ENCODE data around the gene PRKCI. TPM values are rescaled to one million over a fixed set of nuclear protein-coding genes. Genes with fewer than 3 reads are reported as not detected.
"Not testable (repeated sequence)": the region's sequence is repeated elsewhere in the genome, so short reads cannot be mapped to it uniquely, and the experiment has no call there.

The PRKCI gene
- total RNA-seq, 2 experiments from 2014 or later = 17.0 to 19.5 TPM

- ChIA-PET POLR2A (interaction anchor here (0.6 kb wide), 1 partner anchor 186 kb away, joined by 4 read pairs; no protein-coding TSS in a partner anchor), CTCF (interaction anchor here (1.0 to 2.0 kb wide), 2 partner anchors 51 to 504 kb away, joined by 3 to 6 read pairs; no protein-coding TSS in a partner anchor)
- no peak for ATAC-seq
- Mint-ChIP-seq H3K36me3 (ENCODE audit: low read depth) (no peaks in the 10 kb centered on the region), H3K9me3 (ENCODE audit: insufficient read depth) (no peaks in the 10 kb centered on the region), H3K27ac (no peak overlapping the region), H3K4me3 (no peak overlapping the region), H3K4me1 (ENCODE audit: low read depth) (no peaks in the 10 kb centered on the region), H3K27me3 (ENCODE audit: low read depth) (no peaks in the 10 kb centered on the region)
- DNase-seq = no peak
These were observed 85.6 kb downstream of the PRKCI start for GRCh38 chr3:170307671-170308405.

GRCh38 chr3:170309046-170309445 lies 86.8 kb downstream of the PRKCI start:
- Mint-ChIP-seq H3K27me3 (ENCODE audit: low read depth) (no peaks in the 10 kb centered on the region), H3K36me3 (ENCODE audit: low read depth) (no peaks in the 10 kb centered on the region), H3K9me3 (ENCODE audit: insufficient read depth) (no peaks in the 10 kb centered on the region), H3K27ac (no peak overlapping the region), H3K4me1 (ENCODE audit: low read depth) (no peaks in the 10 kb centered on the region), H3K4me3 (no peak overlapping the region)
- DNase-seq (no peak), ATAC-seq (no peak)
- CTCF ChIA-PET = interaction anchor here (0.6 to 2.0 kb wide), 5 partner anchors 48 to 503 kb away, joined by 3 to 6 read pairs (median 5); no protein-coding TSS in a partner anchor
- POLR2A ChIA-PET = no interaction called here

- Mint-ChIP-seq H3K4me1 (ENCODE audit: low read depth) (no peaks in the 10 kb centered on the region), H3K9me3 (ENCODE audit: insufficient read depth) (no peaks in the 10 kb centered on the region), H3K27me3 (ENCODE audit: low read depth) (peaks cover 5% of the 10 kb centered on the region), H3K4me3 (no peak overlapping the region), H3K27ac (no peak overlapping the region), H3K36me3 (ENCODE audit: low read depth) (no peaks in the 10 kb centered on the region)
- ChIA-PET CTCF (interaction anchor here (1.3 kb wide), 1 partner anchor 96 kb away, joined by 4 read pairs; no protein-coding TSS in a partner anchor), POLR2A (no interaction called here)
- DNase-seq (no peak), ATAC-seq (no peak)
These were observed 95.7 kb downstream of the PRKCI start for GRCh38 chr3:170317954-170318353.

GRCh38 chr3:170320461-170321121 lies 98.4 kb downstream of the PRKCI start:
- POLR2A ChIA-PET = no interaction called here
- Mint-ChIP-seq H3K4me3 (no peak overlapping the region), H3K27me3 (ENCODE audit: low read depth) (peaks cover 11% of the 10 kb centered on the region), H3K36me3 (ENCODE audit: low read depth) (no peaks in the 10 kb centered on the region), H3K27ac (no peak overlapping the region), H3K9me3 (ENCODE audit: insufficient read depth) (no peaks in the 10 kb centered on the region), H3K4me1 (ENCODE audit: low read depth) (no peaks in the 10 kb centered on the region)
- ATAC-seq (no peak), DNase-seq (no peak)
- CTCF ChIA-PET = no interaction called here

- H3K4me1 Mint-ChIP-seq (ENCODE audit: low read depth) = no peaks in the 10 kb centered on the region
- no peak for DNase-seq
- ChIA-PET CTCF (no interaction called here), POLR2A (no interaction called here)
- ATAC-seq = no peak
- no peak overlapping the region for H3K27ac Mint-ChIP-seq
- peaks cover 11% of the 10 kb centered on the region for H3K27me3 Mint-ChIP-seq (ENCODE audit: low read depth)
- H3K4me3 Mint-ChIP-seq = no peak overlapping the region
- no peaks in the 10 kb centered on the region for H3K9me3 Mint-ChIP-seq (ENCODE audit: insufficient read depth)
- H3K36me3 Mint-ChIP-seq (ENCODE audit: low read depth) = no peaks in the 10 kb centered on the region
These were observed 99.3 kb downstream of the PRKCI start for GRCh38 chr3:170321321-170322034.

- H3K4me3 Mint-ChIP-seq = no peak overlapping the region
- DNase-seq (no peak), ATAC-seq (no peak)
- H3K27me3 Mint-ChIP-seq (ENCODE audit: low read depth) = peaks cover 11% of the 10 kb centered on the region
- H3K27ac Mint-ChIP-seq = no peak overlapping the region
- ChIA-PET POLR2A (no interaction called here), CTCF (no interaction called here)
- no peaks in the 10 kb centered on the region for H3K9me3 Mint-ChIP-seq (ENCODE audit: insufficient read depth)
- H3K4me1 Mint-ChIP-seq (ENCODE audit: low read depth) = no peaks in the 10 kb centered on the region
- no peaks in the 10 kb centered on the region for H3K36me3 Mint-ChIP-seq (ENCODE audit: low read depth)
These were observed 100.5 kb downstream of the PRKCI start for GRCh38 chr3:170322566-170323269.

- no peaks in the 10 kb centered on the region for H3K36me3 Mint-ChIP-seq (ENCODE audit: low read depth)
- POLR2A ChIA-PET = no interaction called here
These were observed 101.1 kb downstream of the PRKCI start for GRCh38 chr3:170323331-170323730.

GRCh38 chr3:170324962-170325361 lies 102.7 kb downstream of the PRKCI start:
- H3K36me3 Mint-ChIP-seq (ENCODE audit: low read depth) = no peaks in the 10 kb centered on the region
- no peaks in the 10 kb centered on the region for H3K4me1 Mint-ChIP-seq (ENCODE audit: low read depth)
- ATAC-seq (no peak), DNase-seq (no peak)
- peaks cover 11% of the 10 kb centered on the region for H3K27me3 Mint-ChIP-seq (ENCODE audit: low read depth)
- CTCF ChIA-PET = no interaction called here
- no peak overlapping the region for H3K27ac Mint-ChIP-seq
- H3K4me3 Mint-ChIP-seq = no peak overlapping the region
- POLR2A ChIA-PET = interaction anchor here (0.6 kb wide), 1 partner anchor 33 kb away, joined by 5 read pairs; no protein-coding TSS in a partner anchor
- no peaks in the 10 kb centered on the region for H3K9me3 Mint-ChIP-seq (ENCODE audit: insufficient read depth)

More at GRCh38 chr3:170323331-170323730, 101.1 kb downstream of the PRKCI start:
- peaks cover 11% of the 10 kb centered on the region for H3K27me3 Mint-ChIP-seq (ENCODE audit: low read depth)
- H3K27ac Mint-ChIP-seq = no peak overlapping the region
- DNase-seq (no peak), ATAC-seq (no peak)
- H3K4me1 Mint-ChIP-seq (ENCODE audit: low read depth) = no peaks in the 10 kb centered on the region
- no peak overlapping the region for H3K4me3 Mint-ChIP-seq
- CTCF ChIA-PET = interaction anchor here (0.5 kb wide), 1 partner anchor 13 kb away, joined by 3 read pairs; no protein-coding TSS in a partner anchor
- no peaks in the 10 kb centered on the region for H3K9me3 Mint-ChIP-seq (ENCODE audit: insufficient read depth)

GRCh38 chr3:170327040-170327808 lies 105.0 kb downstream of the PRKCI start:
- peaks cover 11% of the 10 kb centered on the region for H3K27me3 Mint-ChIP-seq (ENCODE audit: low read depth)
- H3K27ac Mint-ChIP-seq = no peak overlapping the region
- no peaks in the 10 kb centered on the region for H3K9me3 Mint-ChIP-seq (ENCODE audit: insufficient read depth)
- no peak overlapping the region for H3K4me3 Mint-ChIP-seq
- no peaks in the 10 kb centered on the region for H3K4me1 Mint-ChIP-seq (ENCODE audit: low read depth)
- ChIA-PET POLR2A (interaction anchor here (0.6 kb wide), 1 partner anchor 40 kb away, joined by 3 read pairs; no protein-coding TSS in a partner anchor), CTCF (interaction anchor here (0.9 to 1.6 kb wide), 2 partner anchors 17 to 86 kb away, joined by 4 to 5 read pairs; no protein-coding TSS in a partner anchor)
- no peaks in the 10 kb centered on the region for H3K36me3 Mint-ChIP-seq (ENCODE audit: low read depth)
- ATAC-seq (no peak), DNase-seq (no peak)

- not testable (repeated sequence) for H3K4me3 Mint-ChIP-seq; H3K36me3 Mint-ChIP-seq (ENCODE audit: low read depth); H3K27ac Mint-ChIP-seq; H3K9me3 Mint-ChIP-seq (ENCODE audit: insufficient read depth); ATAC-seq; DNase-seq; H3K27me3 Mint-ChIP-seq (ENCODE audit: low read depth); H3K4me1 Mint-ChIP-seq (ENCODE audit: low read depth)
- POLR2A ChIA-PET = interaction anchor here (0.6 kb wide), 1 partner anchor 39 kb away, joined by 3 read pairs; no protein-coding TSS in a partner anchor
- CTCF ChIA-PET = interaction anchor here (0.9 to 1.6 kb wide), 2 partner anchors 17 to 86 kb away, joined by 4 to 5 read pairs; no protein-coding TSS in a partner anchor
These were observed 105.8 kb downstream of the PRKCI start for GRCh38 chr3:170327868-170328548.
